Panc1 (cell line): Measurements from ENCODE around the gene SGMS2.

Source experiments
- POLR2AphosphoS5 ChIP-seq: IDR thresholded peaks from 2 replicates; pipeline ENCODE4 v1.6.1; 2012; ENCODE audit warnings: mild to moderate bottlenecking, low read depth, low read length, moderate library complexity
- REST ChIP-seq, 2 experiments: IDR thresholded peaks; 2 replicates each; pipeline ENCODE4 v1.6.1; 2011 to 2012; ENCODE audit warnings: low read depth in 2 of 2, control low read depth in 1 of 2, low read length in 1 of 2, mild to moderate bottlenecking in 1 of 2, moderate library complexity in 1 of 2; ENCODE audit not compliant: insufficient read depth in 1 of 2
- SIN3A ChIP-seq: IDR thresholded peaks from 2 replicates; pipeline ENCODE4 v1.6.1; 2012; ENCODE audit warnings: low read depth, mild to moderate bottlenecking, low read length, moderate library complexity, borderline replicate concordance; ENCODE audit not compliant: insufficient read depth
- TCF7L2 ChIP-seq: IDR thresholded peaks from 2 replicates; pipeline ENCODE4 v1.6.1; 2011; ENCODE audit warnings: mild to moderate bottlenecking, low read depth, low read length, inconsistent platforms
- TF ChIP-seq, protein P1 (sequence below): fragments of 450-650 bp; IDR thresholded peaks from 2 replicates; pipeline ENCODE4 v1.5.1; 2017; ENCODE audit warnings: mild to moderate bottlenecking

DNA sequence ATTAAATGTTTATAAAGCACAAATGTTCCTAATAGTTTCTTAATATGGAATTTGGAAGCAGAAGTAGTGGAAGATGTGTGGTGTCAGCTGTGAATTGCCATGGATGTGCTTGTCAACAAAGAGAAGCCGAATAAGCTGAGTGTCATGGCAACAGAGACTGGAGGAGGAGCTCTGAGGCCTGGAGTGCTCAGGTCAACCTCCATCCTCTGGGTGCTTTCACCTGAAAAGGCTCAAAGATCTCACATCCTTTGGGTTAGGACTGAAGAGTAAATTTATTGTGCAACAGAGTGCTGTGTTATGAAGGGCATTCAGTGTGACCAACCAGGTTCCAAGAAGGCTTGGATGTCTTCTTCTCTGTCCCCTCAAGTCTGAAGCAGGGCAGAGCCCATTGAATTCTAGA lies 18.7 kb downstream of the SGMS2 start:
- TF ChIP-seq, protein P1, sequence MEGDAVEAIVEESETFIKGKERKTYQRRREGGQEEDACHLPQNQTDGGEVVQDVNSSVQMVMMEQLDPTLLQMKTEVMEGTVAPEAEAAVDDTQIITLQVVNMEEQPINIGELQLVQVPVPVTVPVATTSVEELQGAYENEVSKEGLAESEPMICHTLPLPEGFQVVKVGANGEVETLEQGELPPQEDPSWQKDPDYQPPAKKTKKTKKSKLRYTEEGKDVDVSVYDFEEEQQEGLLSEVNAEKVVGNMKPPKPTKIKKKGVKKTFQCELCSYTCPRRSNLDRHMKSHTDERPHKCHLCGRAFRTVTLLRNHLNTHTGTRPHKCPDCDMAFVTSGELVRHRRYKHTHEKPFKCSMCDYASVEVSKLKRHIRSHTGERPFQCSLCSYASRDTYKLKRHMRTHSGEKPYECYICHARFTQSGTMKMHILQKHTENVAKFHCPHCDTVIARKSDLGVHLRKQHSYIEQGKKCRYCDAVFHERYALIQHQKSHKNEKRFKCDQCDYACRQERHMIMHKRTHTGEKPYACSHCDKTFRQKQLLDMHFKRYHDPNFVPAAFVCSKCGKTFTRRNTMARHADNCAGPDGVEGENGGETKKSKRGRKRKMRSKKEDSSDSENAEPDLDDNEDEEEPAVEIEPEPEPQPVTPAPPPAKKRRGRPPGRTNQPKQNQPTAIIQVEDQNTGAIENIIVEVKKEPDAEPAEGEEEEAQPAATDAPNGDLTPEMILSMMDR: no peak
- TF ChIP-seq SIN3A (no peak), POLR2AphosphoS5 (no peak), TCF7L2 (no peak), REST (IDR thresholded peaks at IDR 0.05; ENCODE audit: insufficient read depth in 1 of 2, low read depth in 2 of 2, low read length in 1 of 2) (no peak)
